Activated CD4-positive, alpha-beta memory T cell treated with anti-CD3 and anti-CD28 coated beads for 36 hours (primary cell): Measurements from ENCODE around the gene ARHGEF1. TPM values are rescaled to one million over a fixed set of nuclear protein-coding genes. Genes with fewer than 3 reads are reported as not detected.
A peak's percentile ranks its signal among the peaks of the same experiment; 100 is the strongest.

ENCODE experiments used
- CTCF ChIA-PET: fragments of 350-600 bp; sonication (Branson Sonifier 250); formaldehyde crosslinking; loops from one replicate; lab custom pipeline; 2021; ENCODE audit warnings: antibody characterized with exemption, inconsistent platforms; lab: Charles Lee
- POLR2A ChIA-PET: fragments of 350-600 bp; sonication (Branson Sonifier 250); formaldehyde crosslinking; loops from one replicate; lab custom pipeline; 2021; ENCODE audit warnings: antibody characterized with exemption; lab: Charles Lee
- DNase-seq: peaks from one replicate; pipeline ENCODE4 v3.0.0-alpha.2; 2020
- H3K27ac Mint-ChIP-seq: one replicate; pipeline ENCODE4 v1.8.0; 2021; ENCODE audit warnings: mixed read lengths
- H3K27me3 Mint-ChIP-seq: one replicate; pipeline ENCODE4 v1.8.0; 2021; ENCODE audit warnings: mixed read lengths
- H3K36me3 Mint-ChIP-seq: one replicate; pipeline ENCODE4 v1.8.0; 2021; ENCODE audit warnings: mixed read lengths
- H3K4me1 Mint-ChIP-seq: one replicate; pipeline ENCODE4 v1.8.0; 2021; ENCODE audit warnings: low read depth, mixed read lengths
- H3K4me3 Mint-ChIP-seq: one replicate; pipeline ENCODE4 v1.8.0; 2021; ENCODE audit warnings: mild to moderate bottlenecking, mixed read lengths
- H3K9me3 Mint-ChIP-seq: one replicate; pipeline ENCODE4 v1.8.0; 2021; ENCODE audit warnings: mixed read lengths
- intact Hi-C: fragments of 100-400 bp; cut with micrococcal nuclease; formaldehyde crosslinking; loops from one replicate; pipeline ENCODE4 v1.15.1; 2023
- total RNA-seq, 2 experiments: library from RNA; stranded (reverse); gene quantifications; one replicate each; pipeline ENCODE4 v1.2.3, GENCODE V29; 2021

The ARHGEF1 gene
- total RNA-seq, 2 experiments from 2014 or later = 298 to 327 TPM

DNA sequence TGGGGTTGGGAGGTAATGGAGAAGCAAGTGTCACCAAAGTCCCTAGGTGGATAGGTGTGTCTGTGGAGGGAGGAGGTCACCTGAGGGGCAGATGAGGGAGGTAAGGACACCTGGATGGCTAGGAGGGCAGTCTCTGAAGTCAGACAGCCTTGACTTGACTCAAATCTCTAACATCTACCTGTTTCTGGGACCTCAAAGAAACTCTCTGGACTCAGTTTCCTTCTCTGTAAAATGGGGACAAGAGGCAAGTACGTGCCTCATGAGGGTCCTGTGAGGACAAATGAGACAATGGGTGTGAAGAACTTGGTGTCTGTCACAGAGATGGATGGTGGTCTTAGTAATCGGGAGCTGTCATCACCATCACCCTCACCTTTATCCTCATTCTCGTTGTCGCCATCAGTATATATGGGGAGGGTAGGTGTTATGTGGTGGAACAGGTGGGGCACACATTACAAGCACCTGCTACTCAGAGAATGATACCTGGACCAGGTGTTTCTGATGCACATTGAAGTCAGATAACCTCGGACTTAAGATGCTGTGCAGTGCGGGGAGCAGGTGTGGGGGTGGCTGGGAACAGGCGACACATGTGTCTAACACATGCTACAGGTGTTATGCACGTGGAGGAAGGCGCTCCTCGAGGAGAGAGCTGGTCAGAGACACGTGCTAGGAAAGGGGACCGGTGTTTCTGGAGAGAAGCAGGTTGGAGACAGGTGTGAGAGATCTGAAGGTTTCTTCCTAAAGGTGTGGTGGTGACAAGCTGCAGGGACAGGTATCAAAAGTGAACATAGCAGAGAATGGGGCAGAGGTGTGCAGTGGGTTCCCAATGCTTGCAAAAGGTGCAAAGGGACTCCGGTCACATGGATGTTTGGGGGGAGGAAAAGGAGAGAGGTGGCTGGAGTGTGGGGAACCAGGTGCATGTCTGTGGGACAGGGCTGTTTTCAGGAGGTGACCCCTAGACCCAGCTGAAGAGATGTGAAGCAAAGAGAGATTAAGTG lies 41.5 kb downstream of the ARHGEF1 start:
- Mint-ChIP-seq H3K9me3 (no peaks in the 10 kb centered on the region), H3K27me3 (no peaks in the 10 kb centered on the region), H3K4me3 (no peak overlapping the region), H3K27ac (no peak overlapping the region), H3K4me1 (peaks cover 20% of the 10 kb centered on the region), H3K36me3 (no peaks in the 10 kb centered on the region)
- POLR2A ChIA-PET = no interaction called here
- CTCF ChIA-PET = interaction anchor here (0.9 to 1.5 kb wide), 2 partner anchors 28 to 51 kb away, joined by 3 read pairs; no protein-coding TSS in a partner anchor
- intact Hi-C loops = no loop called here
- DNase-seq = no peak

DNA sequence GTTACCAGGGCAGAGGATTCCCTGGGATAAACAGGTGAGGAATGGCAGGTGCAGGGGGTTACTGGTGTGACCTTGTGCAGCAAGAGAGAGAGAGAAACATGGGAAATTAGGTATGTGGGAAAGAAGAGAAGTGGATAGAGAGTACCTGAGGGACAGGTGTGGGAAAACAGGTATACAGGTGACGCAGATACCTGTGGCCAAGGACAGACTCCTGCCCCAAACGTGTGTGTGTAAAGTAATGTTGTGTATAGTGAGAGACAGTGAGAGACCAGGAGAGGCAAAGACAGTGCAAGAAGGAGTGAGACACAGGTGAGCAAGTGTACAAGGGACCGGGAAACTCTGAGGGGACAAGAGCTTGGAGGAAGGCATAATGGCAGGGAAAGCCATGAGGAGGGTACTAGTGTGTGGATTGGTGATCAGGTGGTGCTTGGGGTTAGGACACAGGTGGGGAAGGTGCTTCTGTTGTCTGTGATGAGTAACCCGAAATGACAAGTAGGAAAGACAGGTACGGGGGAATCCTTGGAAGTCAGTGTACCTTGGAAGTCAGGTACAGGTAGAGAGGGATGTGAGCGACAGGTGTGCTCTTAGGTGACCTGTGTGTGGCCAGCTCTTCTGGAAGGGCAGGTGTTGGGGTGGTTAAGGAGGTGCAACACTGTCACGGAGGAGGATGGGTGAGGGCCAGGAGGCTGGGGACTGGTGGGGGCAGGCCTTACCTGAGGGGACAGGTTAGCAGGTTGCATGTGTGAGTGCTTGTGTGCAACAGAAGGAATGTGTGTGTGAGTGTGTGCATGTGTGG lies 42.4 kb downstream of the ARHGEF1 start:
- DNase-seq = no peak
- H3K4me1 Mint-ChIP-seq = peaks cover 24% of the 10 kb centered on the region
- H3K9me3 Mint-ChIP-seq = no peaks in the 10 kb centered on the region
- H3K4me3 Mint-ChIP-seq = no peak overlapping the region
- CTCF ChIA-PET = interaction anchor here (0.6 to 1.5 kb wide), 3 partner anchors 9 to 52 kb away, joined by 3 read pairs; no protein-coding TSS in a partner anchor
- intact Hi-C loops = no loop called here
- no peaks in the 10 kb centered on the region for H3K27me3 Mint-ChIP-seq
- no peaks in the 10 kb centered on the region for H3K36me3 Mint-ChIP-seq
- H3K27ac Mint-ChIP-seq = no peak overlapping the region
- POLR2A ChIA-PET = no interaction called here

DNA sequence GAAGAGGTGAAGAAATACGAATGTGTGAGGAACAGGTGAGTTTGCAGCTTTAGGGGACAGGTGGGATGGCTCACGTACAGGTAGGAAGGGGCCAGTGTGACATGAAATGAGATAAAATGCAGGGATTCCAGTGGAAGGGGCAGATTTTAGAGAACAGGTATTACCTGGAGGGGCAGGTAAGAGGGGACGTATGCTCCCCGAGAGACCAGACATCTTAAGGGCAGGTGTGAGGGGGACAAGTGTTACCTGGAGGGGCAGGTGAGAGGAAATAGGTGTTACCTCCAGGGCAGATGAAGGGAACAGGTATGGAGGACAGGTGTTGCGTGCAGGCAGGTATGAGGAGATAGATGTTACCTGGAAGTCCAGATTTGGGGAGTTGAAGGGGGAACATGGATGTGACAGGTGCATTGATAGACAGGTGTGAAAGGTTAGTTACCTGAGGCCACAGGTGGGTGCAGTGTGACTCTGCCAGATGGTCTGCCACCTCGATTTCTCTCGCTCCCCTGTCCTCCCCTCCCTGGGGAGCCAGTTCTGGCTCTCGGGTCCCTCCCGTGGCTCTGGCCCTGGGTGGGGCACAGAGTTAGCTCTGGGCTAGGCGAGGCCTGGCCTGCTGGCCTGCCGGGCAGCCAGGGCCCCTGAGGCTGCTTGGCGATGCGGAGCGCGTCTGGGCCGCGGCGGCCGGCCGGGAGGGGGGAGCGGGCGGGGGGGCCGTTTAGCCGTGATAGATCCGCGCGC lies 43.2 kb downstream of the ARHGEF1 start:
- Mint-ChIP-seq H3K4me1 (peaks cover 24% of the 10 kb centered on the region), H3K4me3 (no peak overlapping the region), H3K9me3 (no peaks in the 10 kb centered on the region), H3K27ac (no peak overlapping the region), H3K27me3 (no peaks in the 10 kb centered on the region), H3K36me3 (no peaks in the 10 kb centered on the region)
- POLR2A ChIA-PET = no interaction called here
- CTCF ChIA-PET = interaction anchor here (0.6 kb wide), 1 partner anchor 8 kb away, joined by 3 read pairs; no protein-coding TSS in a partner anchor
- DNase-seq = no peak
- intact Hi-C loops = no loop called here

DNA sequence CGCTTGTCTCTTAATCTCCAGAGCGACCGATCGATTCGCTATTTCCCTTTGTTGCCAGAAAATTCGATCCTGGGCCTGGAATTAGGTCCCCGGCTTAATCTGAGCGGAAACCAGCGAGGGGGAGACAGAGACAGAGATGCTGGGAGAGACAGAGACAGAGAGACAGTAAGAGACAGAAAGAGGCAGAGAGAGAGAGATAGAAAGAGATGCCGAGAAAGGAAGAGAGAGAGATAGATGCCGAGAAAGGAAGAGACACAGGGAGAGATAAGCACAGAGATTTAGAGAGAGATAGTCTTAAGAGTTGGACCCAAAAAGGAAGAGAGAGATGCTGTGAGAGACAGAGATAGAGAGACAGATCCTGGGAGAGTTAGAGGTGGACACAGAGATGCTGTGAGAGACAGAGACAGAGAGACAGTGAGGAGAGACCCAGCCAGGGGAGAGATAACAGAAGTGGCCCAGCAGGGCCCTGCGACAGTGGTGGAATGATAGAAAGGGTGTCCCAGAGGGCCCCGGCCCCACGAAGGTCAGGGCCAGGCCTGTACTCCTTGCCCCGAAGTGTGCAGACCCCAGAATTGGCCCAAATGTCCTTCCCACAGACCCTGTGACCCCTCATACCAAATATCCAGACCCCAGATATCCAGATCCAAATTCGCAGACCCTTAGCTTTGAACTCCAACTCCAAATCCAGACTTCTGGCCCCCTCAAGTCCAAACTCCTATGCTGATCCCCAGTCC lies 43.9 kb downstream of the ARHGEF1 start:
- peaks cover 22% of the 10 kb centered on the region for H3K4me1 Mint-ChIP-seq
- H3K36me3 Mint-ChIP-seq = no peaks in the 10 kb centered on the region
- no peak overlapping the region for H3K4me3 Mint-ChIP-seq
- ChIA-PET POLR2A (interaction anchor here (1.1 kb wide), 1 partner anchor 40 kb away, joined by 3 read pairs; no protein-coding TSS in a partner anchor), CTCF (interaction anchor here (1.1 kb wide), 1 partner anchor 40 kb away, joined by 3 read pairs; no protein-coding TSS in a partner anchor)
- H3K9me3 Mint-ChIP-seq = no peaks in the 10 kb centered on the region
- DNase-seq = no peak
- no peaks in the 10 kb centered on the region for H3K27me3 Mint-ChIP-seq
- no peak overlapping the region for H3K27ac Mint-ChIP-seq
- intact Hi-C loops = no loop called here

DNA sequence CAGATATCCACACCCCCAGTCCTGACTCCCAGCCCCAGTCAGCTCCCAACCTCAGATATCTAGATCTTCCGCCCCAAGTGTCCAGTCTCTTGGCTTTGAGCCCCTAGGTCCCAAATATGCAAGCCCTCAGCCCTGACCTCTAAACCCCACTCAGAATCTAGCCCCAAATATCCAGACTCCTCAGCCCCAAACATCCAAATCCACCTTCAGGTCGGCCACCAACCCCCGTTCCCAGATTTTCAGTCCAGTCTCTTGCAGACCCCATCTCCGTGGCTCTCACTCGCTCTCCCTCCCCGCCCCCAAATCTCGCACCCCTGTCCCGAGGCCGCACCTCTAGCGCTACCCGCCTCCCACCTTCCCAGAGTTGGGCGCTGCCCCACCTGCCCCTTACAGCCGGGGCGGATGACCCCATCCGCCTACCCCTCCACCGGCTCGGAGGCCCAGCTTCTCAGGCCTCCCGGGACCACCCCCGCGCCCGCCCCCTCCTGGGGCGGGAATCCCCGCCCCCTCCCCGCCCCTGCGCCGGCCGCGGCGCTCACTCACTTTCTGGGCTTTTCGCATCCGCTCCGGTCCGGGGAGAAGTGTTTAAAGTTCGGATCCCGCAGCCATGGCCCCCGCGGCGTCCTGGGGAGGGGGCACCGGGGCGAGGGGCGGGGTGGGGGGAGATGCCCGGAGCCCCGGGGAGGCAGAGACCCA lies 44.7 kb downstream of the ARHGEF1 start:
- H3K27me3 Mint-ChIP-seq = no peaks in the 10 kb centered on the region
- H3K36me3 Mint-ChIP-seq = no peaks in the 10 kb centered on the region
- H3K4me1 Mint-ChIP-seq = peaks cover 17% of the 10 kb centered on the region
- no peak overlapping the region for H3K27ac Mint-ChIP-seq
- intact Hi-C loops = loop anchor here (2.0 kb wide), 2 partner anchors 17 to 57 kb away; no protein-coding TSS in a partner anchor
- CTCF ChIA-PET = interaction anchor here (0.6 to 2.0 kb wide), 5 partner anchors 8 to 68 kb away, joined by 3 to 4 read pairs (median 3); partner anchors contain the start of gene RPS19
- POLR2A ChIA-PET = interaction anchor here (1.0 to 1.1 kb wide), 2 partner anchors 41 to 52 kb away, joined by 3 read pairs; no protein-coding TSS in a partner anchor
- H3K4me3 Mint-ChIP-seq = peak overlapping the region; percentile 80
- DNase-seq = no peak
- H3K9me3 Mint-ChIP-seq = no peaks in the 10 kb centered on the region

DNA sequence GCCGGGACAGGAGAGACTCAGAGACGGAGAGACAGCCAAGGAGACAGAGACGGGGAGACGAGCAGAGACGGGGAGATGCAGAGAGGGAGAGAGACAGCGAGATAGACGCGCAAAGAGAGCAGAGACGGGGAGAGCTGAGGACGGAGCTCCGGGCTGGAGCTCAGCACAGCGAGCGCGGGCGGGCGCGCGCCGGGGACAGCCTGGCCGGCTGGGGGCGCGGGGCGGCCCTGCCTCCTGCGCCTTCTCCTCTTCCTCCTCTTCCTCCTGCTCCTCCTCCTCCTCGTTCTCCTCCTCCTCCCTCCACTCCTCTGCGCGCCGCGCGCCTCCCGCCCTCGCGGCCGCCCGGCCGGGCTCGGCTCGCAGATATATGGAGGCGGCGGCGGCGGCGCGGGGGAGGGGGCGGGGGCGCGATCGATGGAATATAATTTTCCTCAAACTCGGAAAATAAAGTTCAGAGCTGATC lies 45.3 kb downstream of the ARHGEF1 start, which contains the start of gene ERFL:
ERFL (minus strand) TSS at position 229 of the 463 bp plus-strand sequence. CDS start 15,530 bp downstream, outside the sequence.
- peak within 1 kb of the TSS; percentile 80 for H3K4me3 Mint-ChIP-seq
- intact Hi-C loops = loop anchor here (2.0 kb wide), 2 partner anchors 17 to 57 kb away; no protein-coding TSS in a partner anchor
- H3K27ac Mint-ChIP-seq = peak within 1 kb of the TSS; percentile 43
- no peak for DNase-seq
- no peaks in the 10 kb centered on the region for H3K27me3 Mint-ChIP-seq
- ChIA-PET CTCF (interaction anchor here (0.6 to 2.0 kb wide), 5 partner anchors 9 to 68 kb away, joined by 3 to 4 read pairs (median 3); partner anchors contain the start of gene RPS19), POLR2A (interaction anchor here (1.0 to 1.1 kb wide), 2 partner anchors 42 to 53 kb away, joined by 3 read pairs; no protein-coding TSS in a partner anchor)
- H3K4me1 Mint-ChIP-seq = peaks cover 15% of the 10 kb centered on the region
- no peaks in the 10 kb centered on the region for H3K36me3 Mint-ChIP-seq
- no peaks in the 10 kb centered on the region for H3K9me3 Mint-ChIP-seq

DNA sequence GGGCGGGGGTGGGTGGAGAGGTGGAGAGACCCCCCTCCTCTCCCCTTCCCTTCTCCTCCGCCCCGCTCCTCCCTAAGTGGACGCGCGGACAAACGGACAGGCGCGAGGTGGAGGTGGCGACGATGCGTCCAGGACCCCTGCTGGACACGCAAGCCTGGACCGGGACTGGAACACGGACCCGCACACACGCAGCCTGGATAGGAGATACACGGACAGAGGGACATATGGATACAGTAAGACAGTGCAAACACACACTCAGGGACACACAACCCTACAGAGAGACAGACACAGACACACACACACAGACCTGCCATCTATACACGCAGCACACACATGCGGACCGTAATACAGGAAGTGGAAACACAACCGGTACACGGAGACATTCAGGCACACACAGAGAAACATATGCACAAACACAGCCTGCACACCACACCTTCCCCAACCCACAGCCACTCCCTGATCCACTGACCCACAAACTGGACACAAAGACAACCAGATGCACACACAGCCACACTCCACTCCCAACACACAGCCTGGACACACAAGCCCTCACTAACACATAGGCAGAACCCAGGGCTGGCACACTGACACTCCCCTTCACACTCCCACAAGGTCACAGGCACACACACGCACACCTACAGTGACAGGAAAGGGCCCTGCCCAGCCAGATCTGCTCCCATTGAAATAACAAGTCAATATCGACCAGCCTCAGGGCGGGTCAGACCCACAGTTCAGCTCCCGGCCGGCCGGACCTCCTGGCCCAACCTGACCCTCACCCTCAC lies 46.0 kb downstream of the ARHGEF1 start:
- POLR2A ChIA-PET = interaction anchor here (1.0 kb wide), 1 partner anchor 54 kb away, joined by 3 read pairs; no protein-coding TSS in a partner anchor
- DNase-seq = peak; percentile 51

DNA sequence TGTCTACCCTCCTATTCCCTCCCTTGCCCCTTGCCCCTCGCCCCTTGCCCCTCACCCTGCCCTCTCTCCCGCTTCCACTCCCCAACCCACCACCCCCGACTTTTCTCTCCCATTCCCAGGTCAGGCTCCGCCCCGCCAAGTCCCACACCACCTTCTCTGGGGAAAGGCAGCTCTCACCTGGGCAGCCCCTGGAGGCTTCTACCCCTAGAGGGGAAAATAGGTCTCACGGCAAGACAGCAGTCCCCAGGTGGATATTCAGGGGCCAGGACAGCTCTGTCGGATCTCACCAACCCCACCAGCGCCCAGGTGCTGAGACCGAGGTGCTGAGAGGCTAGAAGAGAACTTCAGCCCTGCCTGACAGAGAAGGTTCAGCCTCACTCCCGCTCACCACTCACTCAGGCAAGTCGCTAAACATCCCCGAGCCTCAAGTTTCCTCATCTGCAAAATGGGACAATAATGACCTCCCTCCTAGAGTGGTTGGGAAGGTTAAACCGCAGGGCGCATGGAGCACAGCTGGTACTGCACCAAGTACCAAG lies 46.6 kb downstream of the ARHGEF1 start:
- no peak for DNase-seq
- Mint-ChIP-seq H3K27ac (no peak overlapping the region), H3K4me1 (peaks cover 20% of the 10 kb centered on the region), H3K36me3 (no peaks in the 10 kb centered on the region), H3K9me3 (no peaks in the 10 kb centered on the region), H3K4me3 (no peak overlapping the region), H3K27me3 (no peaks in the 10 kb centered on the region)
- ChIA-PET CTCF (interaction anchor here (0.6 to 2.0 kb wide), 5 partner anchors 14 to 137 kb away, joined by 3 to 5 read pairs (median 3); partner anchors contain the start of gene RPS19), POLR2A (no interaction called here)
- intact Hi-C loops = loop anchor here (2.0 kb wide), 2 partner anchors 15 to 59 kb away; no protein-coding TSS in a partner anchor

More for the DNA sequence above, 46.0 kb downstream of the ARHGEF1 start:
- Mint-ChIP-seq H3K9me3 (no peaks in the 10 kb centered on the region), H3K27me3 (no peaks in the 10 kb centered on the region), H3K36me3 (no peaks in the 10 kb centered on the region), H3K4me1 (peaks cover 16% of the 10 kb centered on the region), H3K4me3 (peak overlapping the region; percentile 77), H3K27ac (peak overlapping the region; percentile 43)
- CTCF ChIA-PET = interaction anchor here (1.0 to 2.0 kb wide), 4 partner anchors 10 to 69 kb away, joined by 3 to 4 read pairs (median 4); partner anchors contain the start of gene RPS19
- intact Hi-C loops = loop anchor here (2.0 kb wide), 2 partner anchors 16 to 58 kb away; no protein-coding TSS in a partner anchor

DNA sequence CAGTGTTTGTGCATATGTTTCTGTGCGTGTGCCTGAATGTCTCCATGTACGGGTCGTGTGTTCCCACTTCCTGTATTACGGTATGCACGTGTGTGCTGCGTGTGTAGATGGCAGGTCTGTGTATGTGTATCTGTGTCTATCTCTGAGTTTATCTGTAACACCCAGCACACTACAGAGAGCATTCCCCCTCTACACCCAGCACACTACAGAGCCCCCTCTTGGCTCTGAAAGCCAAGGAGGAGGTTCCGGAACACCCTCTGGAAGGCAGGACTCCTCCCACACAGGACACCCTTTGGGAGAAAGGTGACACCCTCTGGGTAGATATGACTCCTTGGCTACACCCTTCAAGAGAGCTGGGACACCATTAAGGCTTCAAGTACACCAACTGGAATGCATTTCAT lies 47.3 kb downstream of the ARHGEF1 start:
- intact Hi-C loops = no loop called here
- DNase-seq = no peak
- ChIA-PET POLR2A (no interaction called here), CTCF (interaction anchor here (1.1 to 1.3 kb wide), 2 partner anchors 55 to 138 kb away, joined by 3 to 5 read pairs; no protein-coding TSS in a partner anchor)
- H3K27me3 Mint-ChIP-seq = peaks cover 1% of the 10 kb centered on the region
- H3K27ac Mint-ChIP-seq = no peak overlapping the region
- H3K4me1 Mint-ChIP-seq = peaks cover 27% of the 10 kb centered on the region
- no peak overlapping the region for H3K4me3 Mint-ChIP-seq
- H3K36me3 Mint-ChIP-seq = no peaks in the 10 kb centered on the region
- no peaks in the 10 kb centered on the region for H3K9me3 Mint-ChIP-seq
